HG03196 (cell line): ENCODE data around the gene HEPACAM2.

ENCODE experiments used
- ATAC-seq: cut with Tn5 transposase; IDR thresholded peaks from one replicate; pipeline ENCODE4 v1.9.1; 2021; ENCODE audit not compliant: unreplicated experiment

The HEPACAM2 gene

GRCh38 chr7:93203496-93203895 lies 22.8 kb downstream of the HEPACAM2 start:
- no peak for ATAC-seq

DNA sequence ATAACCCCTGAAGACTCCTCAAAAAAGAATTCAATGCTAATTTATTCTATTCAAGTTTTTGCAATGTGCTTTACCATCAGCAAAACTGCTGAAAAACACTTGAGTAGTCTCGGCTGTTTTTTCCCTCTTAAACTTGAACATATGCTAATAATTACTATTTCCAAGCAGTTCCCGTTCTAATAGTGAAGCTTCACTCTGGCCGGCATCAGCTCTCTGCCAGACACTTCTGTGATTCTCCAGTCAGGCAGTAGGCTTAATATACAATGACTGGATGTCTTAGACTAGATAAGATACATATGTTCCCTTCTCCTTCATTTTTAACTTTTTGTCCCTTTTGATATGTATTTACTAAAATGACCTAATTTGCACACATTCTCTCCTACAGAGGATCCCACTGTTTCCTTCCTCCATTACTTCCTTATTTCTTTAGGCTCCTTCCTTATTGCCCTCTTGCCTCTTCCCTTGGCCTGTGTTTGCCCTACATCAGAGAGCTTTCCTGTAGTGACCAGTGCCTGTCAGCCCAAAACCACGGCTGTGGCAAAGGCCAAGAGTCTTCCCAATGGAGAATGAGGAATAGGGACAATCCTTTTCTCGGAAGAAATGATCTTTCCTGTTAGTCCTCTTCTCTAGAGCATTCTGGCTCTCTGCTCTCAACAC lies 23.5 kb downstream of the HEPACAM2 start:
- no peak for ATAC-seq

- ATAC-seq = no peak
Measured at GRCh38 chr7:93198472-93198871, 27.8 kb downstream of the HEPACAM2 start.

- ATAC-seq = no peak
Measured at GRCh38 chr7:93196336-93196735, 29.9 kb downstream of the HEPACAM2 start.

DNA sequence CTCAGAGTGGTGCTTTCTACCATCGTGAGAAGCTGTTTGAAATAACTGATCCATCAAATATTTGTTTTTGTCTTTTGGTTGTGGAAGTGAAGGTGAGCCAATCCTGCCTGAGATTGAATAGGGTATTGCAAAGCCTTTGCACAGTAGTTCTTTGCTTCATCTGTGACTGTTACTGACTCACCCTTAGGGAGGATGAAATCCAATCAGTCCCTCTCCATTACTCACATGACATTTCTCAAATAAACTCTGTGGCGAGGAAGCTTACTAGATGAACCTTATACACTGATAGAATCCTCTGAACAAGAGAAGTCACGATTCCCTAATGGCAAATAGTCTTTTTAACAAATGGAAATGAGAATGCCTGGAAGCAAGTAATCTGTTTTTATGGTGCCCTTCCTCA lies 31.9 kb downstream of the HEPACAM2 start:
- no peak for ATAC-seq

- ATAC-seq = no peak
Measured at GRCh38 chr7:93188870-93189634, 37.2 kb downstream of the HEPACAM2 start.

- ATAC-seq = no peak
Measured at GRCh38 chr7:93185303-93186027, 40.8 kb downstream of the HEPACAM2 start.

DNA sequence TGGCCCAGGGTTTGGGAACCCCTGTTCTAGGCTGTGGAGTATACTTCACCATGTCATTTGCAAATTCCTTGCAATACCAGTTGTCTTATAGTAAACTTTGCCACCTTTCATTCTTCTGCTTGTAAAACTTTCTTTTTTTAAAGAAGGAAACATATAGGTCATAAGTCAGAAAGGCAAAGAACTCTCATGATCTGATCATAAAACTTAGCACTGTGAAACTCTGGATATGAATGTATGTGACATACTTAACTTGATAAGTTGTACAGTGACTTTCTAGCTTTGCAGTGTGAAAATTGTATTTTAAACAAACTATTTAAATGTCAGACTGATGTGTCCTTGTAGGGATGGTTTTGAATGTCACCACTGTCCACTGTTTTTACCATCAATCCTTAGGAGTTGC lies 47.1 kb downstream of the HEPACAM2 start:
- ATAC-seq = no peak

GRCh38 chr7:93178213-93178612 lies 48.1 kb downstream of the HEPACAM2 start:
- no peak for ATAC-seq

- ATAC-seq = no peak
Measured at GRCh38 chr7:93176992-93177580, 49.2 kb downstream of the HEPACAM2 start.

- ATAC-seq = no peak
Measured at GRCh38 chr7:93175219-93175618, 51.0 kb downstream of the HEPACAM2 start.

GRCh38 chr7:93172683-93173082 lies 53.6 kb downstream of the HEPACAM2 start:
- no peak for ATAC-seq

DNA sequence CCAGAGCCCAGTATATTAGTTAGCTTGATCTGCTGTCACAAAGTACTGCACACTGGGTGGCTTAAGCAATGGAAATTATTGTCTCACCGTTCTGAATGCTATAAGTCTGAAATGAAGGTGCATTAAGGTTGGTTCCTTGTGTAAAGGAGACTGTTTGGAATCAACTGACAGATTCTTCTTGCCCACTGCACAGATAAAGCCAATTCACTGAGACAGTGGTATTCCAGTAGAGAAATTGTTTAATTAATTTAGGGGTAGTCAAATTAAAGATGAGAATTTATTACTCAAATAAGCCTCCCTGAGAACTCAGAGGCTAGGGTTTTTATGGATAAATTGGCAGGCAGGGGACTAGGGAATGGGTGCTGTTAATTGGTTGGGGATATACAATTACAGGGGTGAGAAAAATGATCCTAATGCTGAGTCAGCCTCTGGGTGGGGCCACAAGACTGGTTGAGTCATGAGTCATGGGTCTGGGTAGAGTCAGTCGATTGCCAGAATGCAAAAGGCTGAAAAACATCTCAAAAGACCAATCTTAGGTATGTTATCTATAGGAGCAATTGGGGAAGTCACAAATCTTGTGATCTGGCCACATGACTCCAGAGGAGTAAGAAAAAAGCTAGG lies 54.6 kb downstream of the HEPACAM2 start:
- ATAC-seq = no peak

DNA sequence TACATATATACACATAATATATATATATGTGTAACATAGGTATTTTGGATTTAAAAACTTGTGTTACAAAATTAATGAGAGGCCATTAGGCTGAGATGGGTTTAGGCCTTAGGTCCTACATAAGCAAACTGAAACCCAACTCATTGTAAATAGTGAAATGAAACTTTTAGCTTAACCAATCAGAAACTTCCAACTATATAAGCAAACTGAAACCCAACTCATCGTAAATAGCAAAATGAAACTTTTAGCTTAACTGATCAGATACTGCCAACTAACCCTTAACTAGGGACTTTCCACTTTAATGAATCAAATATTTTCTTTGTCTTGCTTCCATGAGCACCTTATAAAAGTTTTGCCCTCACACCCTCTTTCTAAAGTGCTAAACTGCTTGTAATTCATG lies 60.8 kb downstream of the HEPACAM2 start:
- ATAC-seq = peak; percentile 100

GRCh38 chr7:93164766-93165165 lies 61.5 kb downstream of the HEPACAM2 start:
- no peak for ATAC-seq

DNA sequence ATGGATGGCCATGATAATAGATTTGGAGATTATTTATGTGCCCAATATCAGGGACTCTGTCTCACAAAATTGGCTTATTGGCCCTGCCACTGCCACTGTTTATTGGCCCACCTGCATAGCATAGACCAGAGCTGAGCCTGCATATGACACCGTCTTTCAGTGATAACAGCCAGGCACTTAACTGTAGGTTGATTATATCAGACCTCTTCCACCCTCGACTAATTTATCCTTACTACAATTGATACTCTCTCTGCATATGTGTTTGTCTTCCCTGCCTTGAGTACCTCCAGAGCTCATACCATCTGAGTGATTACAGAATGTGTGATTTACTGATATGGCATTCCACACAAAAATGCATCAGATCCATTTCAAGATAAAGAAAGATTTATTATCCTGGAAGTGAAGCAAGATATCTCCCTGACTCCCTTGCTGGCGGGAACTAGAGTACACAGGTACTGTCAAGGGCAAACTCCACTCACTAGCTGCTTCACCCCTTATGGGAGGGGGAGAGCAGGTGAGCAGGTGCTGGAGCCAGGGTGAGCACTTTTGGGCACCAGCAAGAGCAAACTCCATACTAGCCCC lies 65.0 kb downstream of the HEPACAM2 start:
- ATAC-seq = no peak

- ATAC-seq = no peak
Measured at GRCh38 chr7:93160410-93160809, 65.9 kb downstream of the HEPACAM2 start.

- ATAC-seq = no peak
Measured at GRCh38 chr7:93159490-93159889, 66.8 kb downstream of the HEPACAM2 start.

DNA sequence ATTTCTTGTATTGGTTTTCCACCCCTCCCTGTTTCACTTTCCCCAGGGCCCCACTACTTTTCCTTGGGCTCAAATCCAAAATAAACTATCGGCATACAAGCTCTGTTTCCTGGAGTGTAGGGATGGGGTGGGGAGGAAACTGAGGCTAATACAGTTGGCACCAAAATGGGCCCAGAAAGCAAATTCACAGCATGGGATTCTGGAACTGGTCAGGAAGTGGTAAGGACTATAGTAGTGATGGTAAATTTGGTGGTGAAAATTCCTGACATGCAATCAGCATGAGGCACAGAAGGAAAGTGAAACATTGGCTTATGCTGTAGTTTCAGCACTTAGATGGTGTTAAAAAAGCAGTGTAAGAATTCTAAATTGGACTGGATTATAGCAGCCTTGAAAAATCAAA lies 69.4 kb downstream of the HEPACAM2 start:
- ATAC-seq = no peak

GRCh38 chr7:93150200-93150835 lies 76.0 kb downstream of the HEPACAM2 start:
- ATAC-seq = no peak
